HepG2 (cell line): ENCODE data around the gene TNFRSF9. TPM values are rescaled to one million over a fixed set of nuclear protein-coding genes. Genes with fewer than 3 reads are reported as not detected.

Source experiments
- CREM ChIP-seq, 2 experiments: sonication (generic) in 1 of 2; formaldehyde crosslinking in 1 of 2; IDR thresholded peaks; 2 replicates each; pipeline versions ENCODE4 v1.4.0 to v1.6.1; 2016 to 2020; ENCODE audit warnings: antibody characterized with exemption in 1 of 2, mild to moderate bottlenecking in 1 of 2, missing genetic modification reagents in 1 of 2
- FOXJ3 ChIP-seq: sonication (generic); formaldehyde crosslinking; IDR thresholded peaks from 2 replicates; pipeline ENCODE4 v1.4.0; 2020; ENCODE audit warnings: missing genetic modification reagents, mild to moderate bottlenecking, borderline replicate concordance
- FOXO1 ChIP-seq: sonication (generic); formaldehyde crosslinking; IDR thresholded peaks from 2 replicates; pipeline ENCODE4 v1.4.0; 2020; ENCODE audit warnings: missing genetic modification reagents
- HDAC2 ChIP-seq: sonication (generic); formaldehyde crosslinking; IDR thresholded peaks from 2 replicates; pipeline ENCODE4 v1.4.0; 2020; ENCODE audit warnings: missing genetic modification reagents
- IRF9 ChIP-seq: sonication (generic); formaldehyde crosslinking; IDR thresholded peaks from 2 replicates; pipeline ENCODE4 v1.8.0; 2022; ENCODE audit warnings: missing genetic modification reagents, mild to moderate bottlenecking, borderline replicate concordance
- KDM1A ChIP-seq: IDR thresholded peaks from 2 replicates; pipeline ENCODE4 v1.6.1; 2016; ENCODE audit warnings: missing compliant biosample characterization
- NFATC3 ChIP-seq: sonication (generic); formaldehyde crosslinking; IDR thresholded peaks from 2 replicates; pipeline ENCODE4 v1.5.1; 2020; ENCODE audit warnings: mild to moderate bottlenecking, missing genetic modification reagents
- PATZ1 ChIP-seq: sonication (generic); formaldehyde crosslinking; IDR thresholded peaks from 2 replicates; pipeline ENCODE4 v1.4.0; 2020; ENCODE audit warnings: missing genetic modification reagents
- RAD21 ChIP-seq: fragments of 450-650 bp; formaldehyde crosslinking; IDR thresholded peaks from 2 replicates; pipeline ENCODE4 v1.5.0; 2020; ENCODE audit warnings: mild to moderate bottlenecking
- RBM22 ChIP-seq: fragments of 200-400 bp; formaldehyde crosslinking; optimal IDR thresholded peaks from 2 replicates; pipeline ENCODE3; 2017; ENCODE audit warnings: mild to moderate bottlenecking, low read length, moderate library complexity
- TFE3 ChIP-seq: IDR thresholded peaks from 2 replicates; pipeline ENCODE4 v1.6.1; 2016
- ZFX ChIP-seq: sonication (generic); formaldehyde crosslinking; IDR thresholded peaks from 2 replicates; pipeline ENCODE4 v1.4.0; 2020; ENCODE audit warnings: mild to moderate bottlenecking, low read depth, missing genetic modification reagents, moderate library complexity
- ZGPAT ChIP-seq: IDR thresholded peaks from 2 replicates; pipeline ENCODE4 v1.6.1; 2016; ENCODE audit warnings: mild to moderate bottlenecking
- ZNF350 ChIP-seq: sonication (generic); formaldehyde crosslinking; IDR thresholded peaks from 2 replicates; pipeline ENCODE4 v1.4.0; 2020; ENCODE audit warnings: mild to moderate bottlenecking, low read depth, missing genetic modification reagents, borderline replicate concordance
- ZNF501 ChIP-seq: sonication (generic); formaldehyde crosslinking; IDR thresholded peaks from 2 replicates; pipeline ENCODE4 v1.5.1; 2020; ENCODE audit warnings: mild to moderate bottlenecking, moderate library complexity, missing genetic modification reagents
- ZSCAN30 ChIP-seq: sonication (generic); formaldehyde crosslinking; IDR thresholded peaks from 2 replicates; pipeline ENCODE4 v1.5.0; 2020; ENCODE audit warnings: mild to moderate bottlenecking, missing genetic modification reagents
- polyA plus RNA-seq, 8 experiments: library from polyadenylated mRNA; depleted of rRNA in 3 of 8; stranded (reverse) in 7 of 8; unstranded in 1 of 8; fragments of >200 nt; fragmentation: Illumina TruSeq in 4 of 8; extraction: Trizol in 4 of 8; gene quantifications; 2 replicates each; pipeline versions ENCODE4 v1.2.1 to v1.2.3, GENCODE V29; 2011 to 2016; ENCODE audit warnings: low read depth in 4 of 8, missing spikeins in 1 of 8, mixed read lengths in 1 of 8; ENCODE audit not compliant: insufficient read depth in 1 of 8
- total RNA-seq, 5 experiments: library from RNA; depleted of rRNA; stranded (reverse); fragments of >200 nt; fragmentation: Illumina TruSeq; extraction: Trizol; gene quantifications; 2 replicates each; pipeline ENCODE4 v1.2.3, GENCODE V29; 2016; ENCODE audit warnings: low read depth in 1 of 5
- TF ChIP-seq, protein P1 (sequence below): sonication (generic); formaldehyde crosslinking; IDR thresholded peaks from 2 replicates; pipeline ENCODE4 v1.4.0; 2020; ENCODE audit warnings: mild to moderate bottlenecking, missing genetic modification reagents
- TF ChIP-seq, protein P2 (sequence below): IDR thresholded peaks from 2 replicates; pipeline ENCODE4 v1.6.1; 2012; ENCODE audit warnings: inconsistent platforms

The TNFRSF9 gene
- total and polyA plus RNA-seq, 2 of the 13 experiments (the other 11 are each of a cell fraction or from before 2014, with no cell fraction given), result 0.07 TPM; not detected in 1

DNA sequence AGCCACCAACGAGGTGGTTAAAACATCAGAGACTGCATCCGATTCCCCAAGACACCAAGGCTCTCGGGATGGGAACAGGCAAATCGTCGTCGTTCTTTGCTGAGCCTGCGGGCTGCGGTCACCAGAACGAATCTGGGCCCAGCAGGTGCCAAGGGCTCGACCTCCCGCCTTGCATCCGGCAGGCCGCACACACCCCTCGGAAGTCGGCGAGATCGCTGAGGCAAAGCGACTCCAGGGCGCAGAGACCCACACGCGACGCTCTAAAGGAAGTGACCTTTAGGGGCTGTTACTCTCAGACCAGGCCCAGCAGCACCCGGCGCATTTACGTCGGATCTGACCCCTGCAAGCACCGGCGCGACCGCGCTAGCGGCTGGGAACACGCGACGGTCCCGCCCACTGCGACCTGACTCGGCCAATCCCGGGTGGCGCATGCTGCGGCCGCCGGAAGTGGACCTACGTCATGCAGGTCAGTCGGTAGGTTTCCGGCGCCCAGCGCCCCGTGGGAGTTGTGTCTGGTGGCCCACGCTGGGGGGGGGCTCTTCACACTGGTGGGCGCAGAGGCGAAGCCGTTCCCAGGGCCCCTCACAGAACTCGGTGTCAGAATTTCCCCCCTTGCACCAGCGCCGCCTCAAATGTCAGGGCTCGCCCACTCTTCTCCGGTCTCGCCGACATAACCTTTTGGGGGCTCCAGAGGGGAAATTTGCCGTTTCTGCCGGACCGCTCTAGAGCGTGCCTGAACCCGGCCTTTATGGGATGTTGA is 13.4 kb upstream of the TNFRSF9 start (continued):
- TF ChIP-seq, protein P1, sequence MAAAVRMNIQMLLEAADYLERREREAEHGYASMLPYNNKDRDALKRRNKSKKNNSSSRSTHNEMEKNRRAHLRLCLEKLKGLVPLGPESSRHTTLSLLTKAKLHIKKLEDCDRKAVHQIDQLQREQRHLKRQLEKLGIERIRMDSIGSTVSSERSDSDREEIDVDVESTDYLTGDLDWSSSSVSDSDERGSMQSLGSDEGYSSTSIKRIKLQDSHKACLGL (CRISPR knock-in tag), result peak; percentile 77; the same call in 1 of the 2 replicates
- peak; percentile 94 for TF ChIP-seq ZFX (CRISPR knock-in tag)
- TF ChIP-seq NFATC3 (CRISPR knock-in tag), result no peak
- peak; percentile 57; the same call in 1 of the 2 replicates for TF ChIP-seq ZNF350 (CRISPR knock-in tag)
- TF ChIP-seq RAD21 (CRISPR knock-in tag), result 0 out of 2 replicates have a peak, but pooled peaks have one; percentile 26
- 0 out of 2 replicates have a peak, but pooled peaks have one; percentile 17 for TF ChIP-seq FOXO1 (CRISPR knock-in tag)
- 0 out of 2 replicates have a peak, but pooled peaks have one; percentile 38 for TF ChIP-seq KDM1A (CRISPR knock-in tag)
- TF ChIP-seq ZSCAN30 (CRISPR knock-in tag), result no peak
- TF ChIP-seq ZGPAT (CRISPR knock-in tag), result peak; percentile 61; the same call in 1 of the 2 replicates
- TF ChIP-seq PATZ1, result peak; percentile 59
- peak; percentile 40; the same call in 1 of the 2 replicates for TF ChIP-seq ZNF501 (CRISPR knock-in tag)
- peak; percentile 42; the same call in 1 of the 2 replicates for TF ChIP-seq IRF9 (CRISPR knock-in tag)
- TF ChIP-seq HDAC2, result peak; percentile 54; the same call in 1 of the 2 replicates
- 0 out of 2 replicates have a peak, but pooled peaks have one; percentile 18 for TF ChIP-seq FOXJ3 (CRISPR knock-in tag)
- peak; percentile 80 for TF ChIP-seq CREM (IDR thresholded peaks at IDR 0.05)
- no peak for TF ChIP-seq CREM (CRISPR knock-in tag; IDR thresholded peaks at IDR 0.05)
- 0 out of 2 replicates have a peak, but pooled peaks have one; percentile 45 for TF ChIP-seq TFE3
- TF ChIP-seq, protein P2, sequence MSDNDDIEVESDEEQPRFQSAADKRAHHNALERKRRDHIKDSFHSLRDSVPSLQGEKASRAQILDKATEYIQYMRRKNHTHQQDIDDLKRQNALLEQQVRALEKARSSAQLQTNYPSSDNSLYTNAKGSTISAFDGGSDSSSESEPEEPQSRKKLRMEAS, result peak; percentile 82
- no peak for TF ChIP-seq RBM22
